HG02798 (cell line): Measurements from ENCODE around the gene POLR2A.

ENCODE experiments used
- ATAC-seq: cut with Tn5 transposase; IDR thresholded peaks from one replicate; pipeline ENCODE4 v1.9.1; 2021; ENCODE audit warnings: mild to moderate bottlenecking; ENCODE audit not compliant: unreplicated experiment, poor library complexity

The POLR2A gene

DNA sequence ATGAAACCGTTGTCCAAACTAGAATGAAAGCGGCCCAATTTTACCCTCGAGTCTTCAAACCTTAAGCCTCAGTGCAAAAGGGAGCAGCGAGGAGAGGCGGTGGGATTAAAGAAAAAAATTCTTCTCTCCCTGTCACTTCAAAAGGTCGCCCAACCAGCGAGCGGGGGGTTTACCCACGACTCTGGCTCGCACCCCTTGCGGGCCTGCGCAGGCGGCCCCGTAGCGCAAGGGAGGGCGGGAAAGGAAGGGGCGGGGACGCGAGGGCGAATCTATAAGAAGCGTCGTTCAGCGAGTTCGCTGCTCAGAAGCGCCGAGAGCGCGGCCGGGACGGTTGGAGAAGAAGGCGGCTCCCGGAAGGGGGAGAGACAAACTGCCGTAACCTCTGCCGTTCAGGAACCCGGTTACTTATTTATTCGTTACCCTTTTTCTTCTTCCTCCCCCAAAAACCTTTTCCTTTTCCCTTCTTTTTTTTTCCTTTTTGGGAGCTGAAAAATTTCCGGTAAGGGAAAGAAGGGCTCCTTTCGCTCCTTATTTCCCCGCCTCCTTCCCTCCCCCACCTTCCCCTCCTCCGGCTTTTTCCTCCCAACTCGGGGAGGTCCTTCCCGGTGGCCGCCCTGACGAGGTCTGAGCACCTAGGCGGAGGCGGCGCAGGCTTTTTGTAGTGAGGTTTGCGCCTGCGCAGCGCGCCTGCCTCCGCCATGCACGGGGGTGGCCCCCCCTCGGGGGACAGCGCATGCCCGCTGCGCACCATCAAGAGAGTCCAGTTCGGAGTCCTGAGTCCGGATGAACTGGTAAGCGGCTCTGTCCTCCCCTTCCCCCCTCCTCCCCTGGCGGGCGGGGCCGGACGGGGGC is at the start of gene POLR2A:
Gene POLR2A (plus strand): TSS at position 300 of the 852 bp plus-strand sequence.
- peak; percentile 67 for ATAC-seq

- ATAC-seq = no peak
Measured at GRCh38 chr17:7435676-7436555, 48.2 kb upstream of the POLR2A start.

DNA sequence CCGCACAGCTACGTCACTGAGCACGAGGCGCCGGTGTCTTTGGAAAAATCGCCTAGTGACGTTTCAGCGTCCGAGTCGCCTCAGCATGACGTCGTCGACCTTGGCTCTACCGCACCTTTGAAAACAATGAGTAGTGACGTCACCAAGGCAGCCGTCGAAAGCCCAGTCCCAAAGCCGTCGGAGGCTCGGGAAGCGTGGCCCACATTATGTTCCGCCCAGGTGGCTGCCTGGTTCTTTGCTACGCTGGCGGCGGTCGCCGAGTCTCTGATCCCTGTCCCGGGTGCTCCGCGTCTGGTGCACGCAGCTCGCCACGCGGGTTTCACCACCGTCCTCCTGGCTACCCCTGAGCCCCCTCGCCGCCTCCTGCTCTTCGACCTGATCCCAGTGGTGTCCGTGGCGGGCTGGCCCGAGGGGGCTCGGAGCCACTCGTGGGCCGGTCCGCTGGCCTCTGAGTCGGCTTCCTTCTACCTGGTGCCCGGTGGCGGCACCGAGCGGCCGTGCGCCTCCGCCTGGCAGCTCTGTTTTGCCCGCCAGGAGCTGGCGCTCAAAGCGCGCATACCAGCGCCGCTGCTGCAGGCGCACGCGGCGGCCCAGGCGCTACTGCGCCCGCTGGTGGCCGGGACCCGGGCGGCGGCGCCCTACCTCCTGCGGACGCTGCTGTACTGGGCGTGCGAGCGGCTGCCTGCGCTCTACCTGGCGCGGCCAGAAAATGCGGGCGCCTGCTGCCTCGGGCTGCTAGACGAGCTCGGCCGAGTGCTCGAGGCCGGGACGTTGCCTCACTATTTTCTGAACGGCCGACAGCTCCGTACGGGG is 47.4 kb upstream of the POLR2A start:
- peak; percentile 20 for ATAC-seq

- no peak for ATAC-seq
Measured at GRCh38 chr17:7437369-7437863, 46.8 kb upstream of the POLR2A start.

DNA sequence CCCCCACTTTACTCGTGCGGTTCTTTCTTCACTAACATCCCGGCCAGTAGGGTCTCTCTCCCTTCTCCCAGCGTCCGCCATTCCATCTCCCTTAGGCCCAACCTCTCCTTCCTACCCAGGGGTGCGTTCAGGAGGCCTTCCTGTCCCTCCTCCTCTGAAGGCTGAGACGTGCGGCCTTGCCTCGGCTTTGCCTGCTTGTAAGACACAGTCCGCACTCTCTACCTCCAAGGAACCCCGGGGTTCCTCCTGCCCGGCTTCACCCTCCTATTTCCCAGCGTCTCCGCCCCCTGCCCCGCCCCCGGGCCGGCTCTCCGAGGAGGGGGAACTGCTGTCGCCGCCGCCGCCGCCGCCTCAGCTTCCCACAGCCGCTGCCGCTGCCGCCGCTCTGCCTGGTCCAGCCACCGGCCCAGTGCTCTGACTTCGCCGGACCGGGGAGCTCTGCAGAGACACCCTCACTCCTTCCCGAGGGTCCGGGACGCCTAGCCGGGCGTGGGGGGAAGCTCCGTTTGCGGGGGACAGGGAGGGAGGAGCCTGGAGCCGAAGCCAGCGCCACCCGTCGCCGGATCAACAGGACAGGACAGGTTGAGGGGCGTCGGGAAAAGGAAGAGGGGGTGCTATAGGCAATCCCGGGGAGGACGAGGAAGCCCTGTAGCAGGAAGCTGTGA is 46.1 kb upstream of the POLR2A start:
- no peak for ATAC-seq

DNA sequence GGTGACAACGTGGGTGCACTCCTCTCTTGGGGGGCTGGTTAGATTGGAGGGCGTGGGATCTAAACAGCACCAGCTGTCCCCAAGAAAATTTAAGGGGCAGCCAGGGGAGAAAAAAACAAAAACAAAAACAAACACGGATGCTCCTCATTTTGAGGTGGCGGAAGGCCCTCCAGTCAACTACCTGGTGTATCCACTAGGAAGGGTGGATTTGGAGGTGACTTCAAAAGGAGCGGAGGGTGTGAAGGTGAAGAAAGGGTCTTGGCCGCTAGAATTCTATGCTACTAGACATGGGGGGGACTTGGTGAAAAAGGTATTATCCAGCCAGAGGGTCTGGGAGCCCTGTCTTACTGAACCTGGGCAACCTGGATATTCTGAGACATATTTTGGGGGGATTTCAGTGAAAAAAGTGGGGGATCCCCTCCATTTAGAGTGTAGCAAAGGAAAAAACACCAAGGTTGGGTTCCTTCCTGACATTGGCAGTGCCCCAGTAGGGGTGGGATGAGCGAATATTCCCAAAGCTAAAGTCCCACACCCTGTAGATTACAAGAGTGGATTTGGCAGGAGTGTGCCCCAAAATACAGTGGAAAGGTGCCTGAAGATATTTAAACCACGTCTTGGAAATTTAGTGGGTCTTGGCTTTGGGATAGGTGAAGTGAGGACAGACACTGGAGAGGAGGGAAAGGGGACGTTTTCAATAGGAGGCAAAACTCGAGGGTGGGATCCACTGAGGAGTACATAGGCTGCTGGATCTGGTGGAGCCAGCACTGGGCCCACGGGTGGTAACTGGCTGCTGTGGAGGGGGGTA is 45.3 kb upstream of the POLR2A start:
- no peak for ATAC-seq

DNA sequence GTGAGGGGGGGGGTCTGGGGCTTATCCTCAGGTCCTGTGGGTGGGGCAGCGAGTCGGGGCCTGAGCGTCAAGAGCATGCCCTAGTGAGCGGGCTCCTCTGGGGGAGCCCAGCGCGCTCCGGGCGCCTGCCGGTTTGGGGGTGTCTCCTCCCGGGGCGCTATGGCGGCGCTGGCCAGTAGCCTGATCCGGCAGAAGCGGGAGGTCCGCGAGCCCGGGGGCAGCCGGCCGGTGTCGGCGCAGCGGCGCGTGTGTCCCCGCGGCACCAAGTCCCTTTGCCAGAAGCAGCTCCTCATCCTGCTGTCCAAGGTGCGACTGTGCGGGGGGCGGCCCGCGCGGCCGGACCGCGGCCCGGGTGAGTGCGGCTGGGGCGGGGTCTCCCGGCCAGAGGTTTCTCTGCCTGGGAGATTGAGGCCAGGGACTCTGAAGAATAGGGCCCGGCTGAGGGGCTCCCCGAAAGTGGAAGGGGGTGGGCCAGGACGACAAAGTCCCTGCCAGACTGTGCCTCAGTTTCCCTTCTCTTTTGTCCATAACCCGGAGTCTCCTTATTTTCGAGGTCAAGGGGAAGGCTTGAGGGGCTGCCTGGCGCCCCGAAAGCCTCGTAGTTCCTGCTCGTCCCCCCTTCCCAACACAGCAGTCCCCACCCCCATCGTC is 44.6 kb upstream of the POLR2A start, which contains the start of gene FGF11:
Gene FGF11 (plus strand): TSS at position 51 of the 651 bp plus-strand sequence. CDS start 109 bp downstream, at position 160.
- no peak for ATAC-seq

- no peak for ATAC-seq
Measured at GRCh38 chr17:7440113-7440833, 43.9 kb upstream of the POLR2A start.

DNA sequence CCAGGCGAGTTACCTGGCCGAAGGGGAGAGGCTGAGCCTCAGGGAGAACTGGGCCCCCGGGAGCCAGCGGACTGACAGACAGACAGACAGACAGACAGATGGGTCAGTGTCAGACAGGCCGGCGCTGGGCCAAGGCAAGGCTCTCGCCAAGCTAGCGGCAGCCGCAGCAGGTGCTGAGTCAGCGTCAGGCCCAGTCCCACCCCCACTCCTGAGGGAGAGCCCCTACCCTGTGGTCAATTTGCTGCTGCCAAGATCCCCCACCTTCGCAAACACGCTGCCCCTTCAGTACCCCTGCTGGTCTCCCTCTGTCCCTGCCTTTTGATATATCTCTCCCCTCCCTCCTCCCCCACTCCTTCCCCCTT is 43.4 kb upstream of the POLR2A start:
- ATAC-seq = no peak

GRCh38 chr17:7441266-7441665 is 42.9 kb upstream of the POLR2A start:
- ATAC-seq = no peak

GRCh38 chr17:7442142-7442541 is 42.0 kb upstream of the POLR2A start:
- ATAC-seq = no peak

GRCh38 chr17:7443499-7444485 is 40.4 kb upstream of the POLR2A start:
- no peak for ATAC-seq

DNA sequence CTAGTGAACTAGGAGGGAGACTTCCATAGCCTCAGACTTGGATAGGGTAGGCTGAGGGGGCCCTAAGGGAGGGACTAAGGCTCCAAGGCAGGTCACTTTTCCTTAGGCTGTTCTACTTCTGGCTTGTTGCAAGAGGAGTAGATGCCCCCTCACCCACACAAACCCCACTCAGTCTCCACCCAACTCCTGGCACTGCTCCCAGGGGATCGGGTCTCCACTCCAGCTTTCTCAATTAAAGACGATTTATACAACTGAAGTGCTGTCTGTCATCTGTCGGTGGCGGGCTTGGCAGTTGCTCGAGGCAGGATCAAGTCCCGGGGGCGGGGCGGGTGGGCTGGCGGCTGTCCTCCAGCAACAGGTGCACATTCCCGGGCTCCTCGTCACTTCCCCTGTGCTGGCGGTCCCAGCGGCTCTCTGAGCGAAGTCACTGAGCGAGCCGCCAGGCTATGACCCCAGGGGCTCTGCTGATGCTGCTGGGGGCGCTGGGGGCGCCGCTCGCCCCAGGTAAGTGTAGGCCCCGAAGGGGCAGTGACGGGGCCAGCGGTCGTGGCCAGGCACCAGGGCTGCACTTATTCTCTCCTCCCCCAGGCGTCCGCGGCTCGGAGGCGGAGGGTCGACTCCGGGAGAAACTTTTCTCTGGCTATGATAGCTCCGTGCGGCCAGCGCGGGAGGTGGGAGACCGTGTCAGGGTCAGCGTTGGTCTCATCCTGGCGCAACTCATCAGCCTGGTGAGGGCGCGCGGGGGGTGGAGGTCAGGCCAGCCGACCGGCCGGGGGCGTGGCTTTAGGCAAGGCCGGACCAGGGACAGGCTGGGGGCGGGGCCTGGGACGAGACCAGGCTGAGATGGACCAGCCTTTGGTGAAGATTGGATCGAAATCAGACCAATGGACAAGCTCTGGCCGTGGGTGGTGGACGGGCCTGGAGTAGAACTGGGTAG is 39.2 kb upstream of the POLR2A start, which contains the start of gene CHRNB1:
Gene CHRNB1 (plus strand): TSS at position 380 of the 937 bp plus-strand sequence. CDS start 67 bp downstream, at position 447.
- peak; percentile 62 for ATAC-seq

- ATAC-seq = peak; percentile 13
Measured at GRCh38 chr17:7445619-7445968, 38.6 kb upstream of the POLR2A start.

GRCh38 chr17:7448461-7448860 is 35.7 kb upstream of the POLR2A start:
- ATAC-seq = no peak
